IMR-90 (cell line): Measurements from ENCODE around the gene GPR15LG.

Experiments
- FOS ChIP-seq: fragments of 150-350 bp; IDR thresholded peaks from 2 replicates; pipeline ENCODE4 v1.6.1; 2016; ENCODE audit warnings: low read depth, low read length
- MXI1 ChIP-seq: IDR thresholded peaks from 2 replicates; pipeline ENCODE4 v1.6.1; 2012; ENCODE audit warnings: low read depth, mild to moderate bottlenecking, low read length, moderate library complexity, borderline replicate concordance
- NFE2L2 ChIP-seq: fragments of 150-350 bp; IDR thresholded peaks from 2 replicates; pipeline ENCODE4 v1.6.1; 2016; ENCODE audit warnings: low read depth, mild to moderate bottlenecking, low read length
- RAD21 ChIP-seq: IDR thresholded peaks from 2 replicates; pipeline ENCODE4 v1.6.1; 2012; ENCODE audit warnings: low read length, improper control_type of control experiment

GRCh38 chr10:84179059-84179710, 5.6 kb downstream of the GPR15LG start:
- TF ChIP-seq MXI1, result no peak
- no peak for TF ChIP-seq NFE2L2
- no peak for TF ChIP-seq FOS
- no peak for TF ChIP-seq RAD21
